Neural cell (in vitro differentiated cells): ENCODE results near the gene FGF21.
"Not testable (repeated sequence)": the region's sequence is repeated elsewhere in the genome, so short reads cannot be mapped to it uniquely, and the experiment has no call there.

Experiments
- CTCF ChIP-seq: fragments of 450-650 bp; IDR thresholded peaks from 2 replicates; pipeline ENCODE4 v1.5.1; 2014; ENCODE audit warnings: antibody characterized with exemption, mild to moderate bottlenecking, moderate library complexity; ENCODE audit not compliant: poor library complexity, severe bottlenecking
- EZH2 ChIP-seq: fragments of 200-600, 300-800 bp; shearing (Covaris generic), sonication (generic); IDR thresholded peaks from 2 replicates; pipeline ENCODE4 v1.6.1; 2014; ENCODE audit warnings: antibody characterized with exemption, low read length, borderline replicate concordance, mild to moderate bottlenecking; ENCODE audit not compliant: insufficient read depth, poor library complexity, severe bottlenecking
- MXI1 ChIP-seq: fragments of 450-650 bp; conservative IDR thresholded peaks from 2 replicates; pipeline ENCODE4 v1.6.1; 2014; ENCODE audit warnings: antibody characterized with exemption, mild to moderate bottlenecking; ENCODE audit not compliant: poor library complexity, severe bottlenecking
- RAD21 ChIP-seq: fragments of 450-650 bp; conservative IDR thresholded peaks from 2 replicates; pipeline ENCODE4 v1.6.1; 2014; ENCODE audit warnings: antibody characterized with exemption, mild to moderate bottlenecking, moderate library complexity
- REST ChIP-seq: IDR thresholded peaks from 2 replicates; pipeline ENCODE4 v1.6.1; 2012; ENCODE audit warnings: borderline replicate concordance
- SMC3 ChIP-seq: fragments of 450-650 bp; conservative IDR thresholded peaks from 2 replicates; pipeline ENCODE4 v1.6.1; 2014; ENCODE audit warnings: antibody characterized with exemption, mild to moderate bottlenecking, moderate library complexity; ENCODE audit not compliant: poor library complexity

GRCh38 chr19:48768171-48768753, 12.9 kb downstream of the FGF21 start:
- TF ChIP-seq CTCF, MXI1, EZH2, RAD21, REST, SMC3: not testable (repeated sequence)
